HG02938 (cell line): ENCODE measurements around the gene TGIF1.
"Not testable (repeated sequence)": the region's sequence is repeated elsewhere in the genome, so short reads cannot be mapped to it uniquely, and the experiment has no call there.

Source experiments
- ATAC-seq: cut with Tn5 transposase; IDR thresholded peaks from one replicate; pipeline ENCODE4 v1.9.1; 2021; ENCODE audit warnings: mild to moderate bottlenecking, moderate library complexity; ENCODE audit not compliant: unreplicated experiment

Gene TGIF1

DNA sequence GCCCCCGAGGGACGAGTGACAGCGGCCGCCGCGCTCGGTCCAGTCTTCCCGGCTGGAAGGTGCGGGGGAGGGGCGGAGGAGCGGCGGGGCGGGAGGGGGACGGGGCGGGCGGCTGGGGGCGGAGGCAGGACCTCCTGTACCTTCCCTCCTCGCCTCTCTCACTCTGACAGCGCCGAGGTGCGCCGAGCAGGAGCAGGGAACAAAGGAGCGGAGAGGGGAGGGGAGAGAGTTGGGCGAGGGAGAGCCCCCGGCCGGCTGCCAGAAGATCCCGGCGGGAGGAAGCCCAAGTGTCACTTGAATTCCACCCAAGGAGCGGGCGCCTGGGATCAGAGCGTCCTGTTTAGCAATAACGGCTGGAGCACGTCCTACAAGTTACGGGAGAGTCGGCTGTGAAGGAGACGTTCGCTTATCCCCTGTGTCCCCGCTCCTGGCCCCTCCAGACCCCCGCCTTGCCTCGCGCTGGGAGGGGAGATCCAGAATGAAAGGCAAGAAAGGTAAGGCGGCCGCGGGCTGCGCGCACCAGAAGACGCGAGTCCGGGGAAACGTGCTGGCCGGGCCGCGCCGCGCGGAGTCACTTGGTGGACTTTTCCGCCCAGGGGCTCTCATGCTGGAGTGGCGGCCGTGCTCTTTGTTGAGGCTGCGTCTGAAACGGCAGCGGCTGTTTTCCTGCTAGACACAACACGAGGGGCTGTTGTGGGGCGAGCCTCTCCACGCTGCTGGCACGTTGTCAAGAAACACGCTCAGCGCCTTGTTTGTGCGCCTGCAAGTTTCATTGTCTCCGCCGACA, at the start of gene TGIF1:
Gene TGIF1 (plus strand): TSS at position 161 of the 787 bp plus-strand sequence. CDS start 318 bp downstream, at position 479.
- ATAC-seq, result no peak

- ATAC-seq, result no peak
Measured at GRCh38 chr18:3400567-3401296, 49.2 kb upstream of the TGIF1 start.

DNA sequence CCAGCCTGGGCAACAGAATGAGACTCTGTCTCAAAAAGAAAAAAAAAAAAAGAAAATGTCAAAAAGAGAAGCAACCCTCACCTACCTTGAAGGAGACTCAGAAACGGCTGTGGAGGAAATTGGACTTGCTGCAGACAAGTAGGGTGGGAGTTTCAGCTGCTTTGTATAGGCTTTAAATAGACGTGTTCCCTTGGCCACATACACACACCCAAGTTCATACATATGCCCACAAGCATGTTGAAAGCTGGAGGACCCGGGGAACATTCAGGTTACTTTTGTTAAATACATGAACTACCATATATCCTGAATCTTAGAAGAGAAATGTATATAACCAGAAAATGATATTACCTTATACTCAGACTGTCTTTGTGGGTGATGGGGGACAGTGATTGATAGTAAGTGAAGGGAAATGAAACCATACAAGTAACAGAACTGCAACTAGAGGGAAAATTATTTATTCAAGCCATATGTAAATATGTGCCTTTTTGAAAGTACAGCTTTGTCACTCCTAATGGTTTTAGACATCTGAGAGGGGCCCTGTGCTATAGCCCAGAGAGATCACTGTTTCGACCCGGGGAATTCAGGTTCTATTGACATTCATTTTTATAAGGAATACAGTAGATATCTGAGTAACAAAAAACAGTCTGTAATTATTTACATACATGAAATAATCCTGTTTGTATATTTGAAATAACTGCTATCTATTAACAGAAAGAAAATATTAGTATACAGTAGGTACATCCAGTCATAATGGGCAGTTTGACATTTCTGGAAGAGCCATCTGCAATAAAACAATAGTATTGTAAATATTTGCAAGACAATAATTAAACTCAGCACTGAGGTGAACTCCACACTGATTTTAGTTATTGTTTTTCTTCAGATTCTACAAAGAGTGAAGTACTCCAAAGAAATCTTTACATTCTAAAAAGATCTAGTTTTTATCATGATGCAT, 48.0 kb upstream of the TGIF1 start:
- ATAC-seq, result peak; percentile 87

DNA sequence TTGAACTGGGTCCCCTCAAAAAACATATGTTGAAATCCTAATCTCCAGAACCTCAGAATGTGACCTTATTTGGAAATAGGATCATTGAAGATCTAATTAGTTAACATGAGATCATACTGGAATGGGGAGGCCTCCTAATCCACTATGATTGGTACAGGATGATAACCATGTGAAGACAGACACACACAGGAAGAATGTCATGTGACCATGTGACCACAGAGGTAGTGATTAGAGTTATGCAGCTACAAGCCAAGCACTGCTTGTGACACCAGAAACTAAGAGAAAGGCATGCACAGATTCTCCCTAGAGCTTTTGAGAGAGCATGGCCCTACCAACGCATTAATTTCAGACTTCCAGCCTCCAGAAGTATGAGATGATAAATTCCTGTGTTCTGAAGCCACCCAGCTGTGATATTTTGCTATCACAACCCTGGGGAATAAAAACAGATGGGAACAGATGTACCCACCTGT, 47.0 kb upstream of the TGIF1 start:
- no peak for ATAC-seq

DNA sequence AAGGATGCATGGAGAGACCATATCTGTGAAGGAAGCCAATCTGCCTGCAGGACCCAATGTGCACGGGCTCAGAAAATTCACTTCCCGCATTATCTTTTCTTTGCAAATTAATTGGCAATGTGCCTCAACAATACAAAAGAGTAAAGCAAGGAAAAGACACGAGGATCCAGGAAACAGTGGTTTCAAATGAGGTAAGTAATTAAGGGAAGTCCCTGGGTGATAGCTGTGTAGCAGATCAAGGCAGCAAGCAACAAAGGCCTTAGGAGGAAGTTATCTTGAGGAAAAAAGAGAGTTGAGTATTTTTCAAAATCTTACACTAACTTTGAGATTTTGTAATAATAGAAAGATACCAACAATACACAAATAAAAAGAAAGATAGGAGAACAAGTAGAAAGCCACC, 44.3 kb upstream of the TGIF1 start:
- no peak for ATAC-seq

- ATAC-seq, result no peak
Measured at GRCh38 chr18:3408107-3408506, 41.9 kb upstream of the TGIF1 start.

- ATAC-seq, result no peak
Measured at GRCh38 chr18:3409811-3410210, 40.2 kb upstream of the TGIF1 start.

- ATAC-seq, result no peak
Measured at GRCh38 chr18:3410273-3410672, 39.7 kb upstream of the TGIF1 start.

DNA sequence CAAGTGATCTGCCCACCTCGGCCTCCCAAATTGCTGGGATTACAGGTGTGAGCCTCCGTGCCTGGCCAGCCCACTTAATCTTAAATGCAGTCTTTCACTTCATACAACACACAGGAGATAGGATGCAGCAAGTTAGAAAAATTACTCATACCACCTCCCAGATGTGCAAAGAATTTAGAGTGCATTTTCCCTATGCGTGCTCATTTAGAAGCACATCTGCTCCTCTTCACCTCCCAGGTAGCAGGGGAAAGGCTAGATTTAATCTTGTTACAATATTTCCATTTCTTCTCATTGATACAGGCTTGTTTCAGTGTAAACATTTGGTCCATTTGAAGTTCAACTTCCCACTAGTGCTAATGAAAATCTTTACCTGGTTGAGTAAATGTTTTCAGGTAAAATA, 39.1 kb upstream of the TGIF1 start:
- not testable (repeated sequence) for ATAC-seq

- no peak for ATAC-seq
Measured at GRCh38 chr18:3411327-3411726, 38.6 kb upstream of the TGIF1 start.

DNA sequence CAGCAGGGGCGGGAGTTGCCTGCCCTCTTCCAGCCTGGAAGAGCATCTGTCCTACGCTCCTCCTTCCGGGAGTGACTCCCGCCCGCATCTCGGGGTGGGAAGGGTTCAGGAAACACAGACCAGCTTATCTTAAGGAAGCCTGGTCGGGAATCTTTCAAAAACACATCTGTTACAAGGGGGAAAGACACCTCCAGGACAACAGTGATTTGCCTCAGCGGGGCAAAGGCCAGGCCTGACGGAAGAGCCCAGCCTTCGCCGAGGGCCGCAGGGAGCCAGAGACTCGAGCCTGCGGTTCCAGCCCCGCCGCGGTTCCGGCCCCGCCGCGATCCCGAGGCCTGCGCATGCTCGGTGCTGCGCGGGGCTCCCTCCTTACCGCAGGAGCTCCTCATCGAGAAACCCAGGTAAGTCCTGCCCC, 38.1 kb upstream of the TGIF1 start:
- ATAC-seq, result no peak

- not testable (repeated sequence) for ATAC-seq
Measured at GRCh38 chr18:3412528-3412927, 37.4 kb upstream of the TGIF1 start.

- ATAC-seq, result no peak
Measured at GRCh38 chr18:3415110-3415509, 34.9 kb upstream of the TGIF1 start.

- ATAC-seq, result no peak
Measured at GRCh38 chr18:3418083-3418482, 31.9 kb upstream of the TGIF1 start.

GRCh38 chr18:3420919-3421279, 29.1 kb upstream of the TGIF1 start:
- no peak for ATAC-seq

GRCh38 chr18:3422905-3423304, 27.1 kb upstream of the TGIF1 start:
- no peak for ATAC-seq

GRCh38 chr18:3424280-3424890, 25.6 kb upstream of the TGIF1 start:
- no peak for ATAC-seq

- ATAC-seq, result no peak
Measured at GRCh38 chr18:3425030-3425429, 24.9 kb upstream of the TGIF1 start.

DNA sequence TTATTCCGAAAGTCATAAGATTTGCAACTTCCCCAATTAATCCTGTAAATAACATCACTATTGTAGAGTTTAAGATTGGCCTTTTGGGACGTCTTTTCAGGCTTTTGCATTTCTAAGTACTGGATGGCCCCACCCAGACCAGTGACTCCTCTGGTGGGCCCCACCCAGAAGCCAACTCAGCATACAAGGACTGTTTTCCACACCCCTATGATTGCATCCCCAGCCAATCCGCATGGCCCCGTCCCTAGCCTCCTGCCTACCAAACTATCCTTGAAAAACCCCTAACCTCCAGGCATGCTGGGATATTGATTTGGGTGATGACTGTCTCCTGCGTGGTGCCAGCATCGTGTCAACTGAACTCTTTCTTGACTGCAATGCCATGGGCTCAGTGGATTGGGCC, 24.5 kb upstream of the TGIF1 start:
- ATAC-seq, result no peak

- no peak for ATAC-seq
Measured at GRCh38 chr18:3426074-3426473, 23.9 kb upstream of the TGIF1 start.

DNA sequence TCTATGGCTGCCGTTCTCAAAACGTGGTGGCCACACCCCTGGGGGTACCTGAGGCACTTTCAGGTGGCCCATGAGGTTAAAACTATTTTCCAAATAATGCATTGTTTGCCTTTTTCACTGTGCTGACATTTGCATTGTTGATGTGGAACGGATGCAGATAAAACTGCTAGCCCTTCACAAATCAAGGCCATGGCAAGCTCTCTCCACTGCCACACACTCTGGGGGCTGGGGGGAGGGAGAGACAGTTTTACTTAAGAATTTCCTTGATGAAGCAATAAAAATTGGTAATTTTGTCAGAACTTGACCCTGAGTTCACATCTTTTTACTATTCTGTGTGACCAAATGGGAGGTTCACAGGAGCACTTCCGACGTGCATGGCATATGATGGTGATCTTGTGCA, 22.0 kb upstream of the TGIF1 start:
- ATAC-seq, result no peak
